Karpas-422 (cell line): ENCODE measurements around the gene RMDN3. TPM values are rescaled to one million over a fixed set of nuclear protein-coding genes. Genes with fewer than 3 reads are reported as not detected.

Source experiments
- DNase-seq: peaks from one replicate; pipeline ENCODE4 v3.0.0-alpha.2; 2015
- H2AFZ ChIP-seq: fragments of 200-600 bp; sonication (generic); 2 replicates; pipeline ENCODE4 v1.6.1; 2014; ENCODE audit warnings: antibody characterized with exemption, low read length, mixed read lengths
- H3K27ac ChIP-seq: fragments of 200-600 bp; sonication (generic); 2 replicates; pipeline ENCODE4 v1.5.1; 2014; ENCODE audit warnings: mild to moderate bottlenecking, low read length, moderate library complexity
- H3K27me3 ChIP-seq: fragments of 200-600 bp; sonication (generic); 2 replicates; pipeline ENCODE4 v1.6.1; 2014; ENCODE audit warnings: low read length, mixed read lengths
- H3K36me3 ChIP-seq: fragments of 200-600 bp; sonication (generic); 2 replicates; pipeline ENCODE4 v1.6.1; 2014; ENCODE audit warnings: low read length, mixed read lengths; ENCODE audit not compliant: insufficient read depth
- H3K4me1 ChIP-seq: fragments of 200-600 bp; sonication (generic); 2 replicates; pipeline ENCODE4 v1.6.1; 2014; ENCODE audit warnings: mild to moderate bottlenecking, low read length, mixed read lengths
- H3K4me2 ChIP-seq: fragments of 200-600 bp; sonication (generic); 2 replicates; pipeline ENCODE4 v1.6.1; 2014; ENCODE audit warnings: low read length, low read depth, mild to moderate bottlenecking; ENCODE audit not compliant: poor library complexity, severe bottlenecking
- H3K4me3 ChIP-seq: fragments of 200-600 bp; sonication (generic); 2 replicates; pipeline ENCODE4 v1.5.1; 2014; ENCODE audit warnings: mild to moderate bottlenecking, antibody characterized with exemption, low read length, mixed read lengths
- H3K79me2 ChIP-seq: fragments of 200-600 bp; sonication (generic); 2 replicates; pipeline ENCODE4 v1.6.1; 2014; ENCODE audit warnings: mild to moderate bottlenecking, low read length, mixed read lengths
- H3K9ac ChIP-seq: fragments of 200-600 bp; sonication (generic); 2 replicates; pipeline ENCODE4 v1.6.0; 2014; ENCODE audit warnings: low read length
- H3K9me2 ChIP-seq: fragments of 200-600 bp; sonication (generic), shearing (Covaris generic); replicated peaks from 2 replicates; pipeline ENCODE4 v1.6.0; 2014; ENCODE audit warnings: mild to moderate bottlenecking, low read length, moderate library complexity; ENCODE audit not compliant: insufficient read depth
- H3K9me3 ChIP-seq: fragments of 300-700, 200-600 bp; sonication (generic); 2 replicates; pipeline ENCODE4 v1.6.1; 2014; ENCODE audit warnings: low read length, mixed read lengths
- H4K20me1 ChIP-seq: fragments of 200-600 bp; sonication (generic); 2 replicates; pipeline ENCODE4 v1.6.1; 2014; ENCODE audit warnings: mild to moderate bottlenecking, antibody characterized with exemption, low read length, low read depth; ENCODE audit not compliant: insufficient read depth
- total RNA-seq: library from RNA; depleted of rRNA; stranded (reverse); fragments of >200 nt; shearing (Covaris generic); gene quantifications from 2 replicates; pipeline ENCODE4 v1.2.3, GENCODE V29; 2014; ENCODE audit warnings: low replicate concordance

RMDN3 gene
- total RNA-seq, 1 experiment from 2014 or later, result 7.8 TPM

DNA sequence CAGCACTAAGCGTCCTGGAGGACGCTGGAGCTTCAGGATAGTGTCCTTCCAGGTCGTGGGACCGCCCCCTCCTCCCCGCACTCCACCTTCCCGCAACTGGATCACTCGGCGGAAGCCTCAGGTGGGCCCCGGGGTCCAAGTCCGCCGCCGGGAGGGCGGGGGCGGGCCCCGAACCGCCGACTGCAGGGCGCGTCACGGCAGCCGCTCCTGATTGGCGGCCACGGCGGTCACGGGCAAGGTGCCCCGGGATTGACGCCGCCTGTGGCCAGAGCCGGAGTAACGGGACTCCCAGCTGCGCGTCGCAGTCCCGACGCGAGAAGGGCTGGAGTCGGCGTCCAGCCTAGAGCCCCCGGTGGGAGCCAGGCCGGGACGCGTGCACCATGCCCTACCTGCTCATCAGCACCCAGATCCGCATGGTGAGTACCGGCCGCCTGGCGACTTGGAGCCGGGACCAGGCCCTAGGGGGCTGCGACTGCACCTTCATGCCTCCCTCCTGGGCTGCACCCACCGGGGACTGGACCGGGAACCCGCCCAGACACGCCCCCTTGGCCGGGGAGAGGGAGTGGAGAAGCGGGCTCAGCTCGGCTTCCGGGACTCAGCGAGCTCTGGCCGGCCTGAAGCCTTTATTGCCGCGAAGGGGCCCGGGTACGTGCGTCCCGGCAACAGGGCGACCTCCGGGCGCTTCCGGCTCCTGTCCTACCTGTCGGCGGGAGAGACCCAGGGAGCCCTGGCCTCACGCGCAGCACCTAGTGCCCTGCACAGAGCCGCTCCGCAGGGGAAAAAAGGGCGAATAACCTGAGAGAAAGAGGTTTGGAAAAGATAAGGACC lies 9.0 kb upstream of the RMDN3 start, which contains the start of gene GCHFR:
Gene GCHFR, plus strand, starts transcription at position 268 of the 828 bp plus-strand sequence. Its CDS starts 113 bp downstream, at position 381.
- peak within 1 kb of the TSS; percentile 84 for H3K4me2 ChIP-seq
- 0 out of 2 replicates have a peak, but pooled peaks cover 3% of the 10 kb centered on the region for H4K20me1 ChIP-seq
- DNase-seq, result peak; percentile 89
- no peaks in the 10 kb centered on the region for H3K27me3 ChIP-seq
- H3K9ac ChIP-seq, result peak within 1 kb of the TSS; percentile 85
- H3K27ac ChIP-seq, result peak within 1 kb of the TSS; percentile 89
- peak within 1 kb of the TSS; percentile 76 for H2AFZ ChIP-seq
- H3K36me3 ChIP-seq, result peaks cover 3% of the 10 kb centered on the region; the same call in 1 of the 2 replicates
- no peaks in the 10 kb centered on the region for H3K9me2 ChIP-seq
- H3K4me3 ChIP-seq, result peak within 1 kb of the TSS; percentile 73
- H3K4me1 ChIP-seq, result peaks cover 54% of the 10 kb centered on the region
- peaks cover 9% of the 10 kb centered on the region; the same call in 1 of the 2 replicates for H3K79me2 ChIP-seq
- no peaks in the 10 kb centered on the region for H3K9me3 ChIP-seq

DNA sequence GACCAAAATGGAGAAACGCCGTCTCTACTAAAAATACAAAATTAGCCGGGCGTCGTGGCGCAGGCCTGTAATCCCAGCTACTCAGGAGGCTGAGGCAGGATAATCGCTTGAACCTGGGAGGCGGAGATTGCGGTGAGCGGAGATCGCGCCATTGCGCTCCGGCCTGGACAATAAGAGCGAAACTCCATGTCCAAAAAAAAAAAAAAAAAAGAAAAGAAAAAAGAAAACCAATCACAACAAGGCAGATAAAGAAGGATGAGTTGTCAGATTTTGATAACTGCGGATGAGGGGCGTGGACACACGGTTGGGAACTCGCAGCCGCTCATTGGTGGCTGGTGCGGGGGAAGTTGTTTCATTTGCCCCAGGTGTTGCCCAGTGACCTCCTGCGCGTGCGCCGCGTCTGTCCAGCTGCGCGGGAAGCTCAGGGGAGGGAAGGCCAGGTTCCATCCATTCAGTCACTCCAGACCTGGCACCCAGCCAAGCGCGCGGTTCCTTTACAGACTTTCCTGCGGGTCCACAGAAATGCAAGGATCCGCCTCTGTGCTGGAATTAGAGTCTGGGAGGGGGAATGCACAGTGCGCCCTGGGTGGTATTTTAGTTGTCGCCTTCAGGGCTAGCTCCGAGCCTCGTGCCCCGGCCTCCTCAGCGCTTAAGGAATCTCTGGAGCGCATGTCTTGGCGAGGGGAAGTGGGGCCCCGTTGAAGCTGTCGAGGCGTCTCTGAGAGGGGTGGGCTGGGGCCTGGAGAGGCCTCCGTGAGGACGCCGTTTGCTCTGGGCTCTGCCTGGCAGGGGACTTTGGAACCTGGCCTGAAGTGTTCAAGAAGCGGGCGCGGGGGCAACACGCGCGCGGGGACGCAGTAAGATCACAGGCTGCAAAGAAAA lies 8.1 kb upstream of the RMDN3 start:
- peak overlapping the region; percentile 85 for H3K9ac ChIP-seq

DNA sequence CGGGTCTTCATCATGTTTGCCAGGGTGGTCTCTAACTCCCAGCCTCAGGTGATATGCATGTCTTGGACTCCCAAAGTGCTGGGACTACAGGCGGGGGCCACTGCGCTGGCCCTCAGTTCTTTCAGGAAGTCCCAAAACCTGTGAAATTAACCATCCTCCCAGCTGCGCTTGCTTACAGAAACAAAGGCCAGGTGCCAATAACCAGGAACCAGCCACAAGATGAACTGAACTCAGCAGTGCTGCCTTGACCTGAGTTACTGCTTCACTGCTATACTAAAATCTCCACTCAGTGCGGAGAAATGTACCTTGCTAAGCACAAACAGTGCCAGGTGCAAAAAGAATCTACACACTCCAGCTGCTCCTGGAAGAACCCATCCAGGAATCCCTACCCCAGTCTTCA lies 4.9 kb upstream of the RMDN3 start:
- Histone ChIP-seq H2AFZ (no peak overlapping the region), H3K4me1 (peaks cover 26% of the 10 kb centered on the region), H3K9me3 (no peaks in the 10 kb centered on the region), H3K9ac (no peak overlapping the region), H3K27ac (no peak overlapping the region), H3K4me2 (no peak overlapping the region), H3K36me3 (no peaks in the 10 kb centered on the region), H4K20me1 (no peaks in the 10 kb centered on the region), H3K79me2 (peaks cover under 1% of the 10 kb centered on the region; the same call in 1 of the 2 replicates), H3K27me3 (no peaks in the 10 kb centered on the region), H3K4me3 (no peak overlapping the region), H3K9me2 (no peaks in the 10 kb centered on the region)
- DNase-seq, result no peak

More for the DNA sequence above, 8.1 kb upstream of the RMDN3 start:
- Histone ChIP-seq H3K9me2 (no peaks in the 10 kb centered on the region), H4K20me1 (0 out of 2 replicates have a peak, but pooled peaks cover 3% of the 10 kb centered on the region), H3K27ac (peak overlapping the region; percentile 89), H3K36me3 (peaks cover 3% of the 10 kb centered on the region; the same call in 1 of the 2 replicates), H3K4me2 (peak overlapping the region; percentile 84), H3K9me3 (no peaks in the 10 kb centered on the region), H3K27me3 (no peaks in the 10 kb centered on the region), H3K79me2 (peaks cover 9% of the 10 kb centered on the region; the same call in 1 of the 2 replicates), H2AFZ (peak overlapping the region; percentile 76), H3K4me3 (peak overlapping the region; percentile 73), H3K4me1 (peaks cover 45% of the 10 kb centered on the region)
- DNase-seq, result peak; percentile 67

DNA sequence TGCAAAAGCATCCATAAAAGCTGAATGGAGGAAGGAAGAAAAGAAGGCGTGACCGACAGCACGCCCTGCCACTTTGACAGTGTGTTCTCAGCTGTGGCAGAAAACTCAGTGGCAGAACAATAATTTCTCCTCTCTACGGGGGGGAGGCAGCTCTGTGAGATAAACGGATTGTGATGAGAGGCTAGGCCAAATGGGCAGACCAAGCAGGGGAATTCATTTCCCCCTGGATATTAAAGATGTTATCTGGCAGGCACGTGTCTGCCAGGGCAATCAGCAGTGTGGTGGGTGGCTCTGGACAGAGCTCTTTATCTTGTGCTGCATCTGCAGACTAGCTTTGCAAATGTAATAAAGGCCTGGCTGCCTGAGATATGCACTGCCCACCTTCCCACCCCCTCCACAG lies 1.9 kb upstream of the RMDN3 start:
- Histone ChIP-seq H3K36me3 (no peaks in the 10 kb centered on the region), H3K9me3 (no peaks in the 10 kb centered on the region), H3K27me3 (no peaks in the 10 kb centered on the region), H3K4me3 (no peak overlapping the region), H2AFZ (no peak overlapping the region; the same call in 1 of the 2 replicates), H3K4me2 (no peak overlapping the region), H3K9me2 (no peaks in the 10 kb centered on the region), H3K79me2 (peaks cover 30% of the 10 kb centered on the region), H3K9ac (0 out of 2 replicates have a peak overlapping the region, but pooled peaks have one; percentile 6), H3K4me1 (peaks cover 38% of the 10 kb centered on the region), H4K20me1 (no peaks in the 10 kb centered on the region), H3K27ac (no peak overlapping the region)
- DNase-seq, result no peak

DNA sequence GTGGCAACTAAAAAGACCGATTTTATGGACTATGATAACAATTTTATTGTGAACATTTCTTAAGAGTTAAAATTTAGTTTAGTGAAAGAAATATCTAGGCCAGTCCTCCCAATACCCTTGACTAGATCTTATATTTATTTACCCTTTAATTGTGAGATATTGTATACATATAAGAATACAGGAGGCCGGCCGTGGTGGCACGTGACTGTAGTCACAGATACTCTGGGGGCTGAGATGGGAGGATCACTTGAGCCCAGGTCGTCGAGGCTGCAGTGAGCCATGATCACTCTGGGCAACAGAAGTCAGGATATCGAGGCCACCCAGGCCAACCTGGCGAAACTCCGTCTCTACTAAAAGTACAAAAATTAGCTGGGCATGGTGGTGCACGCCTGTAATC lies 756 bp upstream of the RMDN3 start:
- peak overlapping the region; percentile 80 for H3K27ac ChIP-seq
- H3K36me3 ChIP-seq, result no peaks in the 10 kb centered on the region
- no peaks in the 10 kb centered on the region for H3K9me2 ChIP-seq
- peak; percentile 70 for DNase-seq
- H3K27me3 ChIP-seq, result no peaks in the 10 kb centered on the region
- H3K4me2 ChIP-seq, result peak overlapping the region; percentile 73
- H3K79me2 ChIP-seq, result peaks cover 37% of the 10 kb centered on the region
- H4K20me1 ChIP-seq, result no peaks in the 10 kb centered on the region
- peak overlapping the region; percentile 96 for H3K4me3 ChIP-seq
- H3K4me1 ChIP-seq, result peaks cover 36% of the 10 kb centered on the region
- no peaks in the 10 kb centered on the region for H3K9me3 ChIP-seq
- H2AFZ ChIP-seq, result 0 out of 2 replicates have a peak overlapping the region, but pooled peaks have one; percentile 11
- peak overlapping the region; percentile 72 for H3K9ac ChIP-seq

DNA sequence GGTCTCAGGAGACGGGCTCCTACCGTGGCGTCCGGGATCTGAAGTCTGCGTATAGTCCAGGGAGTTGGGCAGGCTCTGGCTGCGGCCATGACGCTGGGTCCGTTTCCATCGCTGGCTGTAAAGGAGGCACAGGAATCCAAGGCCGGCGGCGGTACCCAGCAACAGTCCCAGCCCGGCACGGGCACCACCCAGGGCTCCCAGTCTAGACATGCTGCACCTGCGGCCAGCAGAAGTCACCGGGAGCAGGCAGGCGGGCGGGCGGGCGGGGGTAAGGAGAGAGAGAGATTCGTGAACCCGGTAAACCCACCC lies 526 bp downstream of the RMDN3 start:
- peaks cover 41% of the 10 kb centered on the region for H3K79me2 ChIP-seq
- H3K36me3 ChIP-seq, result no peaks in the 10 kb centered on the region
- no peaks in the 10 kb centered on the region for H4K20me1 ChIP-seq
- no peaks in the 10 kb centered on the region for H3K27me3 ChIP-seq
- peaks cover 35% of the 10 kb centered on the region for H3K4me1 ChIP-seq
- no peak for DNase-seq
- H2AFZ ChIP-seq, result no peak overlapping the region; the same call in 1 of the 2 replicates
- H3K4me2 ChIP-seq, result peak overlapping the region; percentile 73
- no peaks in the 10 kb centered on the region for H3K9me2 ChIP-seq
- H3K9ac ChIP-seq, result peak overlapping the region; percentile 87
- no peak overlapping the region for H3K27ac ChIP-seq
- H3K9me3 ChIP-seq, result no peaks in the 10 kb centered on the region
- H3K4me3 ChIP-seq, result peak overlapping the region; percentile 96

DNA sequence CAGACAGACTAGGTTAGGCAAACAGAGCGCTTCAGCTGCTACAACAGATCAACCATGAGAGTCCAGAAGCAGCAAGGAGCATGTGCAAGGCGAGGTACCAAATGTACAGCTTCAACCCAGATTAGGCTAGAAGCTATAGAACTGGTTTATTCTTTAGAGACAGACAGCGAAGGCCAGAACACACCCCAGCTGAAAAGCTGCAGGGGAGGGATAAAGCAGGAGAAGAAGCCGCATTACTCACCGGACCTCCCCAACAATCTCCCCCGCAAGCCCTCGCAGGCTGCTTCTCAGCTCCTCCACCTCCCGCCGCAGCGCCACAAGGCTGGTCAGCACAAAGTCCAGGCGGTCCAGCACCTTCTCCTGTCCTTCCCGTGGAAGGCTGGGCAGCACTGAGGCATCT lies 3.3 kb downstream of the RMDN3 start:
- peaks cover 5% of the 10 kb centered on the region; the same call in 1 of the 2 replicates for H3K36me3 ChIP-seq

More for the DNA sequence above, 3.3 kb downstream of the RMDN3 start:
- DNase-seq, result no peak
- Histone ChIP-seq H3K27ac (no peak overlapping the region), H3K79me2 (peaks cover 41% of the 10 kb centered on the region), H4K20me1 (no peaks in the 10 kb centered on the region), H3K27me3 (no peaks in the 10 kb centered on the region), H2AFZ (no peak overlapping the region), H3K4me2 (no peak overlapping the region), H3K4me3 (no peak overlapping the region), H3K9me2 (no peaks in the 10 kb centered on the region), H3K9ac (no peak overlapping the region), H3K4me1 (peaks cover 41% of the 10 kb centered on the region), H3K9me3 (no peaks in the 10 kb centered on the region)
